LHCN-M2 (cell line): ENCODE data around the gene RBM15B. TPM values are rescaled to one million over a fixed set of nuclear protein-coding genes. Genes with fewer than 3 reads are reported as not detected.
"Not testable (repeated sequence)": the region's sequence is repeated elsewhere in the genome, so short reads cannot be mapped to it uniquely, and the experiment has no call there.

Source experiments
- DNase-seq: peaks from one replicate; pipeline ENCODE4 v3.0.0-alpha.2; 2012; ENCODE audit warnings: low read depth
- total RNA-seq: library from RNA; depleted of rRNA; stranded (reverse); fragments of >200 nt; gene quantifications from 2 replicates; pipeline ENCODE4 v1.2.3, GENCODE V29; 2014

The RBM15B gene
- total RNA-seq, 1 experiment from 2014 or later: 34.2 TPM

GRCh38 chr3:51379301-51379700, 11.8 kb upstream of the RBM15B start:
- peak; percentile 56 for DNase-seq

DNA sequence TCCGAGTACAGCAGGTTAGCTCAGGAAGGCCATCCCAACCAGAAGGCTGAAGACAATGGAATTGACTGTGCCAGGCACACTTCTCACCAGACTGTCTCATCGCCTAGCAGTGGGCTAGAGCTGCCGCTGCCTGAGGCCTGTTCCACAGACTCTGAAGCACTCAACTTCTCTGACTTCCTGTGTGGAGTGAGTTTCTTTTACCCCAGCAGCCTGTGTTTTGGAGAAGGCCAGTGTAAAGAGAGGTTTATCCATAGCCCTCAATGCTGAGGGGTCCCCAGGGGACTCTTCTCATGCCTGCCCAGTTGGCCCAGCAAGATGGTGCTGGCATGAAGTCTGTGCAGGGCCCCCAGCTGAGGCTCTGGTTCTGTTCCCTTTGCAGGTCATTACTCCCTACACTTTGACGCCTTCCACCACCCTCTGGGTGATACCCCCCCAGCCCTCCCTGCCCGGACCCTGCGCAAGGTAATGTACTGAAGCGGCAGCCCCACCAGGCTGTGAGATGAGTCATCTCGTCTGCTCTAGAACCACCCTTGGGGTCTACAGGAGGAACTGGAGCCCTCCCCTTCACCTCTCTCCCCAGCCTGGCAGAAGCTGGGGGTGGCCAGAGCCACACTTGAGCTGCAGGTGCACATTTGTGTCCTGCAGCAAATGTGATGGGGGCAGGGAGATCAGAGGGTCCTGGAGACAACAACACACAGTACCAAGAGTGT, 11.2 kb upstream of the RBM15B start:
- DNase-seq: no peak

DNA sequence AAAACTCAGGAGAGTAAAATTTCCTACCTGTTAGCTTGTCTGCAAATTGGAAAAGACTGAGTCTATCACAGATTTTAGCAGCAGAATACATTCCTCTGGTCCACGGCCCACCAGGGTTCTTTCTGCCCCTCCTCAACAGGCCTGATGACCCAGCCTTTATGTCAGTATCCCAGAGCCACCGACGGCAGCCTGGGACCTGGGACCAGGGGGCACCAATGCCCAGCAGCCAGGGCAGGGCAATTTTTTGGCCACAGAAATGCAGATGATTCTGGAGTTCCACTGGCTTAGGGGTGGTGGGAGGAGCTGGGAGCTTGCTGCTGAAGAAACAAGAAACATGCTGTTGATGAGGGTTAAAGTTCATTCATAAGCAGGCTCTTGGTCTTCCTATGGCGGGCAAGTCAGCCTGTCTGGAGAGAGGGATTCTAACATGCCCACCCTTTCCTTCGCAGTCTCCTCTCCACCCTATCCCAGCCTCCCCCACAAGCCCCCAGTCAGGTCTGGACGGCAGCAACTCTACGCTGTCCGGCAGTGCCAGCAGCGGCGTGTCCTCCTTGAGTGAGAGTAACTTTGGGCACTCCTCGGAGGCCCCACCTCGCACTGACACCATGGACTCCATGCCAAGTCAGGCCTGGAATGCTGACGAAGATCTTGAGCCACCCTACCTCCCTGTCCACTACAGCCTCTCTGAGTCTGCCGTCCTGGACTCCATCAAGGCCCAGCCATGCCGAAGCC, 10.3 kb upstream of the RBM15B start:
- no peak for DNase-seq

DNA sequence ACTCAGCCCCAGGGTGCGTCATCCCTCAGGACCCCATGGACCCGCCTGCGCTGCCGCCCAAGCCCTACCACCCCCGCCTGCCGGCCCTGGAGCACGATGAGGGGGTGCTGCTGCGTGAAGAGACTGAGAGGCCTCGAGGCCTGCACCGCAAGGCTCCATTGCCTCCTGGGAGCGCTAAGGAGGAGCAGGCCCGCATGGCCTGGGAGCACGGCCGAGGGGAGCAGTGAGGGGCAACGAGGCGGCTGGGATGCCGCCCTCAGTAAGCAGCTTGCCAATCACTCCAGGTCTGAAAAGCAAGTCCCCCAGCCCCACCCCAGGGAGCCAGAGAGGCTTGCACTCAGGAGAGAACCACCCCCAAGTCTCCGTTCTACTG, 9.8 kb upstream of the RBM15B start:
- DNase-seq: no peak

DNA sequence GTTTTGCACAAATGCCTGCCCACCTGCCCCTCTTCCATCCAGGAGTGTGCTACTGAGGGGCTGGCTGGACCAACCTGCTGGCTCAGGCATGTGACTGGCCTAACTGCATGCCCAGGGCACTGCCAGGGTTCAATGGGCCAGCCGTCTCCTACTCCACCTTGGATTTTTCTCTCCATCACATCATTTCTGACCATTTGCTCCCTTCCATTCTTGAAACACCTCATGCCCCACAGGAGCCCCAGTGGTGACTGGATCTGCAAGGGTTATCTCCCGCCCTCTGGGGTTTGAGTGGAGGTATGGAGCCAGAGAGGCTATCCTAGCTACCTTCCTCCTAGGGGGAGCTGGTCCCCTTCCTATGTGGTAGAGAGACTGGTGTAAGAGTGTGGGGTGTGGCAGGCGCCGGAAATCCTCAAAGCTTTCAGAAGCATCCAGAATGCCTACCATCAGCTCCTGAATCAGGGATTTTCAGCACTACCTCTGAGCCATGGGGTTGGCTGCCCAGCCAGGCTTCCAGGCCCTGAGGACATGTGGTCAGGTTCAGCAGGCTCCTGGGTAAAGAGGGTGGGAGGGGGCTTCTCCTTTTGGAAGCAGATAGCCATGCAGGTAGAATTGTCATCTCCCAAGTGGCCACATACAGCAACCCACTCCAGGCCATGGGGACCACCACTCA, 8.9 kb upstream of the RBM15B start:
- DNase-seq: no peak

GRCh38 chr3:51382947-51383578, 8.0 kb upstream of the RBM15B start:
- DNase-seq: no peak

DNA sequence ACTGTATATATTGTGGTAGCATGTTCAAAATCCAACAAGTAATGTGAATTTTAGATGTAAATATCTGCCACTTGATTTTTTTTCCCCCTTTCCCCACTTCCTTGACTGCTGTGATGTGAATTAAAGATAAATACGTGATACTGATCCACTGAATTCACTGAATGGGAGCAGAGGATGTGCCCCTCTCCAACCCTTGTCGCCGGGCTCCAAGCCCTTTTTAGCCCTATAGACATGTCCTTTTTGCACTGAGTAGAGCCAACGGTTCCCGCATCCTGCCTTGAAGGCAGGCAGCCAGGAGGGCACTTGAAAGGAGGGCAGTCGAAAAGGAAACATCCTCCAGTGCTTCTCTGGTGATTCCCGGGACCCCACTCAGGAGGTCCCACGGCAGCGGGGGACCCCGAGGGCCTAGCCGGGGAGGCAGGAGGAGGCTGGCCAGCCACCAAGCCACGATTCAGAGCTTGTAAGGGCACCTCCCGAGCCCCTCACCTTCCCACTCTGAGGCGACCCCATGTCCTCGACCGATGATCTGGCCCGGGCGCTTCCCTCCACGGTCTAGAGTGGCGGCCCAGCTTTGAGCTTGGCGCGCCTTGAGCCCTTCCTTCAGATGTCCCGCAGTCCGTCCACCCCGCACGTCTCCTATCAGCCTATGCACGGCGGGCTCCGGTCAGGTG, 6.9 kb upstream of the RBM15B start:
- no peak for DNase-seq

DNA sequence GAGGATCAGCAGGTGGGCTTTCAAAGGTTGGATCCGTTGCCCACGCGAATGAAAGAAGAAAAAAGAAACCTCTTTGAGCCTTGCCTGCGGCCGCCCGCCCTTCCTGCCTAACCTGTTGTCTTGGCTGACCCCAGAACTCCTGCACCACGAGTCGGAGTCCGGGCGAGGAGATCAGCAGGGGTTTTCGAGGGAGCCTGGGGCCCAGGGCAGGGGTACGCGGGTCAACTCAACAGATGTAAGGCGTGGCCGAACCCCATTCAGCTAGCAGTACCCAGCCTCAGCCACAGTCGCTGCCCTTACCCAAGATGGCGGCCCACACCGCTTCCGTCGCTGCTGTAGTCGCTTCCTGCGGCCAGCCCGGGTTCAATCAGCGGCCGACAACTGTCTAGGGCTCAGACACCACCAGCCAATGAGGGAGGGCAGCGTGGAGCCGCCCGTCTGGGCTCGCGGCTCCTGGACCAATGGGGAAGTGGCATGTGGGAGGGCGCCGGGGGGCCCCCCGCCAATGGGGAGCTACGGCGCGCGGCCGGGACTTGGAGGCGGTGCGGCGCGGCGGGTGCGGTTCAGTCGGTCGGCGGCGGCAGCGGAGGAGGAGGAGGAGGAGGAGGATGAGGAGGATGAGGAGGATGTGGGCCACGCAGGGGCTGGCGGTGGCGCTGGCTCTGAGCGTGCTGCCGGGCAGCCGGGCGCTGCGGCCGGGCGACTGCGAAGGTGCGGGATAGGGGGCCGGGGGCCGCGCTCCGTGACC, 6.2 kb upstream of the RBM15B start, which contains the start of gene MANF:
TSS of gene MANF (plus strand) at position 566 of the 748 bp plus-strand sequence. CDS start at position 618, 52 bp downstream.
- peak; percentile 97 for DNase-seq

- DNase-seq: no peak
Measured at GRCh38 chr3:51385621-51386091, 5.4 kb upstream of the RBM15B start.

- DNase-seq: no peak
Measured at GRCh38 chr3:51386159-51386851, 4.8 kb upstream of the RBM15B start.

GRCh38 chr3:51386852-51387229, 4.2 kb upstream of the RBM15B start:
- DNase-seq: no peak

- not testable (repeated sequence) for DNase-seq
Measured at GRCh38 chr3:51387281-51387680, 3.8 kb upstream of the RBM15B start.

- DNase-seq: peak; percentile 26
Measured at GRCh38 chr3:51388286-51389029, 2.6 kb upstream of the RBM15B start.

DNA sequence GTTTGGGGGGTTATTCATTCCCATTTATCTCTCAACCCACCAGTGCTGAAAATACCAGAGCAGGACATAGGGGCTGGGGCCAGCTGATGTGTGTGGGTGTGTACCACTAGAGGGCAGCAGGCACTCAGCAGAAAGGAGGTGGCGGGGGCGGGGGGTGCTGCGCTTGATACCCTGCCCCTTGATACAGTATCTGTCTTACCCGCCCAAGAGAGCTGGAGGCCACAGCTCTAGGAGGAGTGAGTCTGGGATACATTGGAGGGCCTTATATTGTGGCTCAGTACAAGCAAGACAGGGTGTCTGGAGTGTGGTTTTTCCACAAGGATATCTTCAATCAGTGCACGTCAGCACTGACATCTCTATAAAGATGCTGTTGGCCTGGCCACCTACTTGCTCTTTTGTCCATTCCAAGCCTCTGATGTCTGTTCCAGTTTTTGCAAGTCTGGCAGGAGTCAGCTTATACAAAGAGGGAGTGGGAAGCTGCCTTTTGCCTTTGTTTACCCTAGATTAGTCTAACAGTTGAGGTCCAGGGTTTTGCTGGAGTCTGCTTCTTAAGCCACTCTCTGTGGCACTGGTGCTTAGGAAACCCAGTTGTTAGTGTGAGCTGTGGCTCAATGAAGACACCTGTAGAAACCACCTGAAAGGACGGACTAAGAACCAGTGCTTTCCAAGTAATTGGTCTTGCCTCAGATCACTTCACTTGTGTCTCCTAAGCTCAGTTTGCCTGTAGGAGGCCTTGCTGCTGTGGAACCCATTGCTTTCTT, 1.5 kb upstream of the RBM15B start:
- DNase-seq: peak; percentile 41

GRCh38 chr3:51390246-51391074, 625 bp upstream of the RBM15B start:
- DNase-seq: no peak

- DNase-seq: peak; percentile 31
Measured at GRCh38 chr3:51391566-51392354, 675 bp downstream of the RBM15B start.
